ENCODE measurements around the gene SLC28A3.

SLC28A3 gene

DNA sequence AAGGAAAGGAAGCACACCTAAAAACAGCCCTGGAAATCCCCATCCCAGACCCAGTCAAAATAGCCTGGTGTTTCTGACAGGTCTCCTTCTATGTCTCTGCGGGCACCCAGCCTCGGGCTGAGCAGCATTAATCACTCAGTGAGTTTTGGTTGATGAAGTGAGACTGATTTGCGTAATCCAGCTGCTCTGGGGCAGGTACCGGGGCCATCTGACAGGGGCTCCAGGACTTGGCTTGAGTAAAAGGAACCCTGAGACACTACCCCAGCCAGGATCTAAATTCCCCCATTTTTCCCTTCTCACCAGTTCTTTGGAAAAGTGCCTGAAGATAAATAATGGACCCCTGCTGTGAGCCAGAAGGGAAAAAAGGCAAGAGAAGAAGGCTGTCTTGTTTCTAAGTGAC is 596 bp downstream of the SLC28A3 start:
- no peak for DNase-seq

DNA sequence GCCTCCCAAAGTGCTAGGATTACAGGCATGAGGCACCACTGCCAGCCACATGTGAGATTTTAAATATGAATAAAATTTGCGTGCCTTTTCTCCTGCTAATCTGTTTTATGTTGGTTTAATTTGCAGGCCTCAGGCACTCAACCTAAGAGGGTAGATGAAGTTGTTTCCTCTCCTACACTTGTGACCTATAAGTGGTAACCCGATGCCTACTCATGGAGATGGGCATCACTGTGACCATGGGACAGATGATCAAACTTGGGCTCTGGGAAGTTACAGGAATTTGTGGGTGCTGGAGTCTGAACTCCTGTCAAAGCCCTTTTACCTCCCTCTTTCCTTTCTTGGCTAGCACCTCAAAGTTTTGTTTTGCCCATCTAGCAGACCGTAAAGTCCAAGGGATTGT is 1.1 kb downstream of the SLC28A3 start:
- DNase-seq = no peak

- no peak for DNase-seq
Measured at GRCh38 chr9:84338792-84339191, 1.8 kb downstream of the SLC28A3 start.

DNA sequence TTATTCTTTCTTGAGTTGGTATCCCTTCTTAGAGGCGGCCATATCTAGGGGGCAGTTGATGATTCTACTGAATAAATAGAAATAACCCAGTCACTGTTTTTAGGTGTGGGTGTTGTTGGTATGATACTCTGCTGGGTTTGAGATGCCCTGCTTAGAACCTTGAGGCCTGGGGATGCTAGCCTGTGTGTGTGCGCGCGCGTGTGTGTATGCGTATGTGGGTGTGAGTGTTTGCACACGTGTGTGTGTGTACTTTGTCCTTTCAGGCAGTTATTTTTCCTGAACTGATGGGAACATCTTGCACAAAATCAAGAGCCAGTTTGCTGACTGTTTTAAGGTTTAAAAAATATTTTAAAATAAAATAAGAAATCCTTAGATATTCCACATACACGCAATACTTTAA is 3.3 kb downstream of the SLC28A3 start:
- no peak for DNase-seq

GRCh38 chr9:84331119-84331809 is 9.3 kb downstream of the SLC28A3 start:
- DNase-seq = no peak

- no peak for DNase-seq
Measured at GRCh38 chr9:84330246-84330645, 10.3 kb downstream of the SLC28A3 start.

DNA sequence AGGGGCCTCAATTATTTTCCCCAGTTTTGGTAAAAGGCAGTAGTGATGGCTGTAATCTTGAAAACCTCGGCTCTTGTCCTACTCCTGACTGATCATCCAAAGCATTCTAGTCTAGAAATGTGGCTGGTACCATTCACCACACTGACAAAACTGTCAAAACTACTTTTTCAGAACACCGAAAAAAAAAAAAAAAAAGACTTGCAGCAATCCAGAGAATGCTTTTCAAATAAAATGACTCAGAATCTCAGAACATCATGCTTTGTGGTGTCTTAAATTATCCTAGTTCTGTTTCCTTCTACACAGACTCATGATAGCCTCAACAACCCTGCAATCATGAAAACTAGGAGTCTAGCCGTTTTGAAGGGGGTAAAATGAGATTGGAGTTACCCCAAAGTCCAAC is 13.4 kb downstream of the SLC28A3 start:
- no peak for DNase-seq

DNA sequence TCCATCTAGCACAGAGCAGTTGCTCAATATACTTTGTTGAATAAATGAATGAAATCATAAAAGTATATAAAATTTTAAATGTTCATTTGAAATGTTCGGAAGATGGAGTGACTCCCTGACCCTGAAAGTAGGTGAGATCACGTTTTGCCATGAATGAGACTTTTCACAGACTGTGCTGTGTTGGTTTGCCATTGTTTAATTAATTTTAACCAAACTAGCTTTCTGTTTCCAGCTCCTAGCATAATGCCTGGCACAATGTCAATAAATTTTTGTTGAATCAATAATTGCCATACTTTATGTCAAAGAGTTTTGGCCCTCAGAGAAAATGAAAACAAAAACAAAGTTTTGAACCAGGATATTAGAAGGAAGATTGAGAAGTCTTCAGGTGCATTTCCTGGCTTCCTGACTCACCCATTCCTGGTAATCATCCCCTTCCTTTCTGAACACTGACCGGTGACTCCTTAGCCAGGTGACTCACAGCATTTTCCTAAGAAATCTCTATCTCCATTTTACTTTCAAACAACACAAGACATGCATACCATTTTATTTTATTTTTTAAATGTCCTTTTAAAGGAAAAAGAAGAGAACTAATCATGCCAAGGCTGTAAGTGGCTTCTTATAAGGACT is 15.1 kb downstream of the SLC28A3 start:
- DNase-seq = no peak

DNA sequence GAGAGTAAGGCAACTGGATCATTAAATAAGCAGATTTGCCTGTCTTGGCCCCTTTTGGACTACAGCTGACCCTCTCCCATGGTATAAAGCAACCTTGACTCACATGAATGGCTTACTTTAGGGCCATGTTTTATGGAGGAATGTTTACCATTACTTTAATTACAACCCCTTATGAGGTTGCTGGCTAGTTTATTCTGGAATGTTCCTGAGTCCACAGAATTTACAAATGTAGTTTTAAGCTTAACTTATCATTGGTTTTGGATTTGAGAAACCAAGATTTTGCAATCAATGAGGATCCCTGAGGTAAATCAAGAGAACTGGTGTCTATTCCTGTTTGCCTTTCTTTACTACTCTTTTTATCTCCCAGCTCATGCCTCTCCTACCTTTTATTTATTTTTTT is 15.7 kb downstream of the SLC28A3 start:
- DNase-seq = no peak

DNA sequence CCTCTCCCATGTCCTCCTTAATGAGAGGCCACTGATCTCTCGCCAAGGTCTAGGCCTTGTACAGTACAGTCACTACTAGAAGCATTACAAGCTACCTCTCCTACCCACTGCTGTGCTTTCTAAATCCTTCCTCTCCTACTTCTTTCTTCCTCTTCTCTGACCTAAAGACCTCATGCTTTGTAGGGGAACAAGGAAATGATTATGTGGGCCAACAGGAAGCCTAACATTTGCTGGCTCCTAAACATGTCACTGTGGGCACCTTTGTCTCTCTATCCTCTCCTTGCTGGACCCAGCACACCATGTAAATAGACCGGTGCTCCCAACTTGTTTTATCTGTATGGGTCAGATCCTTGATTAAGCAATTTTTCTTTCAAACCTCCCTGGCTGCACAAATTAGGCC is 16.7 kb downstream of the SLC28A3 start:
- DNase-seq = no peak

DNA sequence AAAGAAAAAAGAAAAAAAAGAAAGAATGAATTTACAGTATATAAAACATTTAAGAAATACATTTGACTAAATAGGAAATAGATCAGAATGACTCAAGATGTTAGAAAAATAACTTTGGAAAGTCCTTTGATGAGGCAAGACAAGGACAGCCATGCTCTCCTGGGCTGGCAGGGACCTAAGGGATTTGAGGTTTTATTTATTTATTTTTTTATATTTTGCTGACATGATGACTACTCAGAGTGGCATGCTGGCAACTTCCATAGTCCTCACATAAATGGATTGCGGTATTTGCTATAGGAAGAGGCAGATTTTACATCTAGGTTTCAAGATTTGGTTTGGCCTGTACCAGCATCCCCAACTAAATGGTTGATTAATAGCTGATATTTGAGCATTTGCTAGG is 17.7 kb downstream of the SLC28A3 start:
- DNase-seq = no peak

DNA sequence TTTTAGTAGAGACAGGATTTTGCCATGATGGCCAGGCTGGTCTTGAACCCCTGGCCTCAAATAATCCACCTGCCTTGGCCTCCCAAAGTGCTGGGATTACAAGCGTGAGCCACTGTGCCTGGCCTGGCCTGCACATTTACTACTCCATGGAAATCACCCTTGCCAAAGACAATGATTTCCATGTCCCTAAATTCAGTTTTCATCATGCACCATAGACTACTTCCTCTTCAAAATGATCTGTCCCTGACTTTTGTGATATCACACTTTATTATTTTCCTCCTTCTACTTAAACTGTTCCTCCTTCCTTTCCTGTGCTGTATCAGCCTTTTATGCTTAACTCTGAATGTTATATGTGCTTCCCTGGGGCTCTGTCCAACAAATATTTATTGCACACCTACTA is 20.3 kb downstream of the SLC28A3 start:
- DNase-seq = no peak

DNA sequence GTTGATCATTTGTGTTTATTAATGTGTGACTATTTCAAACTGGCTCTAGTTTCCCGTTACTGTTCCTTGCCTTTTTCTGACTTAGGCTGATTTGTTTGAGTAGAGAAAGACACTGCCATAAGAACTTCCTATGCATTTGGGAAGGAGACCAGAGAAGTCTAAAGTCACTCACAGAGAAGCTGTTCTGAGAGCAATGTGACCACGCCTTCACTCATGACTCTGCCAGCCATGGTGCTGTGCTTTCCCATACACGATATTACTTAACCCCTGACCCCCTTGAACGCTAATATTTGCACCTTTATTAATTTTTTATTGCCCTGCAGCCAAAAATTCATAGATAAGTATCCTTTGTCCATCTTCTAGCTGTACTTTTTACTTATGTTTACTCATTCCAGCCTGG is 20.9 kb downstream of the SLC28A3 start:
- DNase-seq = no peak

- DNase-seq = no peak
Measured at GRCh38 chr9:84318981-84319380, 21.6 kb downstream of the SLC28A3 start.

- DNase-seq = no peak
Measured at GRCh38 chr9:84317563-84317962, 23.0 kb downstream of the SLC28A3 start.

DNA sequence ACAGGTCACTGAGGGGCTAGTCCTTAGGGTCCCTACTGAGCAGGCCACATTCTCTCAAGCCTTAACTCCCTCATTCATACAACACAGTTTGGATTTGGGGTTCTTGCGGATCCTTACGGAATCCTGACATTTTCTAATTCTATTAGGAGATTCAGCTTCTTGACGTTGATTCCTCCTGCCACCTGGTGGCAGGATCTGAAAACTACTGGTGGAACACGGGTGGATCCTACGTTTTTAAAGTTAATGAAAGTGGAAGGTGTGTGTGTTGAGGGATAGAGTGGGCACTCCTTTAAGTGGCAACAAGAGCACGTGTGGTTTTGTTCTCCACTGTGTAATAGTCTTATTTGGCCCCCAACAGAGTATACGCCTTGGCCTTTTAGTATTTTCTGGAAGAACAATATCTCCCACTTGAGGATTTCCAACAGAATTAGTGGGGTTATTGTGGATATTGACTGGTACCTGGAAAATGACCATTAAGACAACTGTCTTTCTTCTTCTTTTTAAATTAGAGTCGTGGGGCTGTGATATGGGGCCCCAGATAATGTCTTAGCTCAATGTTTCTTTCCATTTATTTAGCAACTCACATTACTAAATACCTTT is 25.2 kb downstream of the SLC28A3 start:
- DNase-seq = peak; percentile 46

DNA sequence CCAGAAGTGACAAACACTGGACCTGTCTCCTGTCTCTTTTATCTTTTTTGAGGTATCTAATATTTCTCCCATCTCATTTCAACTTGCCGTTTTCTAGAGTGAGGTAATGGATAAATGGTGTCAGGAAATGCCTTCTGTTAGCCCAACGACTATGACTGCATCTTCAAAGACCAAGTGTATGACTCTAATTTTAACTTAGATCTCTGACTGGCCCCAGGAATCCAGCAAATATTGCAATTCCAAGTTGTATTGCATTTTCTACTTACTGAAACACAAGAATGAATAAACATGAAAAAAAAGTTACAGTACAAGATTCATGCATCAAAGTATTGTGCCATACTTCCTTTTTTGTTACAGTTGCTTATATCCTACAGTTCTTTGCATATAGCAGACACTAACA is 26.3 kb downstream of the SLC28A3 start:
- DNase-seq = no peak

DNA sequence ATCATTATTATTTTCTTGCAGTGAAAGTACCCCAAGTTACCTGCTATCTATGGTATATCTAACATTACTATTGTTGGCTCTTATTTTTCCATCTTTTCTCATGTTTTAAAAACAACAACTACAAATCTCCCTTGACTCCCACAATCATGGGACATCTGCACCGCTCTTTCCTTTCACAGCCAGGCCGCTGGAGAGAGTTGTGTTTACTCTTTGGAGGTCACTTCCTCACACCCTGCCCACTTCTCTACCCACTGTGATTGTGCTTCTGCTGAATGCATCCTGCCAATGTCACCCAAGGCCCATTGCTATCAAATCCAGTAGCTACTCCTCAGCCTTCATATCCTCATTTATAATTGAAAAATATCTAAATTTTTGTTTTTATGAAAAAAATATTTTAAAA is 29.7 kb downstream of the SLC28A3 start:
- no peak for DNase-seq

- no peak for DNase-seq
Measured at GRCh38 chr9:84305497-84306131, 34.9 kb downstream of the SLC28A3 start.

DNA sequence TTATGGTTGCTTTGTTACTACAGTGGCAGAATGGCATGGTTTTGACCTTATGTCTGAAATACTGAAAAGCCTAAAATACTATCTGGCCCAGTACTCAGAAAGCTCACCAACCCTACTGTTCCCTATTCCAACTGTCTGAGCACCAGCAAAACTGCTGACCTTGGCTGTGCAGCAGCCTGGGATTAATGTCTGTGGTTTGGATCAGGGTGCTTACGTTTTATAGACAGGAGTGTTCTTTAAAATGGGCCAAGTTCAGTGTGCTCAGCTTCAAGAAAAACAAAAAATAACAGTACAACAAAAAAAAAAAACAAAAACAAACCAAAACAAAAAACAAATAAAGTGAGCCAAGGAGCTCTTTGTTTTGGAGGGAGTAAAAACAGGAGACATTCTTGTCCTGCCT is 36.4 kb downstream of the SLC28A3 start:
- DNase-seq = no peak

DNA sequence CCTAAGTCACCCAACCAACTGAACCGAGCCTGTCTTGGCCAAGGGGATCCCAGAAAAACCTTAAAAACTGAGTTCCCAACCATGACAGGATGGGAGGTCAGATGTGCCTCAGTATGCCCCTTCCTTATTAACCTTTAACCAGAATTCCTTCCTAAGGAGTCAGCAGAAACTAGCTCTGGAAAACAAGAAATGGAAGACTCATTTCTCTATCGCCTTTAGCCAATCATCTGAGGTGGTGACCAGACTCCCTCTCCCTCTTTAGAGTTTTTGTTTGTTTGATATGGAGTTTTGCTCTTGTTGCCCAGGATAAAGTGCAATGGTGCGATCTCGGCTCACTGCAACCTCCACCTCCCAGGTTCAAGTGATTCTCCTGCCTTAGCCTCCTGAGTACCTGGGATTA is 37.5 kb downstream of the SLC28A3 start:
- no peak for DNase-seq

DNA sequence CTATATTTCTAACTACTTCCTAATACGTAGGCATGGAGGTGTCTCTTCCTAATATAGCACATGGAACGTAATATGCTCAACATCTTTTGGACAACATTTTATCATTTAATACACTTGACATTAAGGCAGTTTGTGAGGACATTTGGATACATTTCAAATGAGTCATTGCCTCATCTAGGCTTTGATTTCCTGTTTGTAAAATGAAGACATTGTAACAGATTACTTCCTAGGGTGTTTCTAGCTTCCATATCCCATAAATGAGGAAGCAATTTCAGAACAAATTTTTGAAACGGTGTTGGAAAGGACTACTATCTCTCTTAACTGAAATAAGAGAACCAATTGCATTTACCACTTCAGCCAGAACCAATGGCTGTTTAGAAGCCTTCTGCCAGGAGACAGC is 38.7 kb downstream of the SLC28A3 start:
- DNase-seq = no peak

DNA sequence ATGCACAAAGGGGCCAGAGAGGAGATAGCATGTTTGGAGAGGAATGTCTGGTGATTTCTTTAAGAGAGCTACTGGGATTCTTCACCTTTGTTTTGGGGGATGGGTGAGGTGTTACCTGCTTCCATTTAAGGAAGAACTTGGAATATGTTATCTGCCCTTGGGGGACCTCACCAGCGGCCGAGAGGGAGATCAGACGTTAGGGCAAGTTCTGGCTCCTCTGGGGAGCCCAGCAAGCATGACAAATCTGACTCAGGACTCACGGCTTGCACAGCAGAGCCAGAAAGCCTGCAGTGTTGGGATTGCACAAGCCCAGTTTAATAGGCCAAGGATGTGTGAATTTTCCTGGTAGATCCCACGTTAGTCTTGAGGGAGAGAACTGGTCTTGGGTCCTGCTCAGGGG is 40.3 kb downstream of the SLC28A3 start:
- no peak for DNase-seq

DNA sequence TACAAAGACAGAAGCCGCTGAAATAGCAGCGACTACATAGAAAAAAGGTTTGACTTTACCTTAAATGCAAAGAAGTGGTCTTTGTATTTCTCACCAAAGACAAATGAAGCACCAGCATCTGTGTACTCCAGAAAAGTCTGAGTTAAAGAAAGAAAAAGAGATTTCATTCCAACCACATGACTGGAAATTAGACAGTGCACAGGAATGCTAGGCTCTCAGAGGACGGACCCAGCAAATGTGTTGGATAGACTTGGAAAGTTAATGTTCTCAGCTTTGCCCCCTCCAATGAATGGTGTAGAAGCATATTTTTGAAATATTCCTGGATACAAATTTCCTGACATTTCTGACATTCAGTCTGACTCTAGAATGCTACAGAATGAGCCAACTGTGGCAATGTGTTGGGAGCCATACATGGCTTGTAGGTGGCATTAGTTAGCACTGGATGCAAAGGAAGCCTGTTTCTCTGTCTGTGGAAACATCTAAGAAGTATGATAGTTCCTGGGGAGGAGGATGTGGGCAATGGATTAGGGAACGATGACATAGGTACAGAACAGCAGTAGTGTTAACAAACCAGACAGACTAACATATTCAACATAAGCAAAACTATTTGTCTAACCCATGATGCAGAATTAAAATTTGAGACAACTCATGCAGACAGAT is 43.3 kb downstream of the SLC28A3 start:
- DNase-seq = no peak
